Smooth muscle cell (in vitro differentiated cells): ENCODE results near the gene MAP3K21. TPM values are rescaled to one million over a fixed set of nuclear protein-coding genes. Genes with fewer than 3 reads are reported as not detected.

Experiments
- DNase-seq: peaks from one replicate; lab custom pipeline; 2025; ENCODE audit not compliant: unreplicated experiment; lab: John Stamatoyannopoulos, UW
- H2AFZ ChIP-seq: fragments of 200-600 bp; sonication (generic); 2 replicates; pipeline ENCODE4 v1.6.0; 2016; ENCODE audit warnings: antibody characterized with exemption, low read depth, mild to moderate bottlenecking
- H3F3A ChIP-seq: fragments of 200-600 bp; sonication (generic); 2 replicates; pipeline ENCODE4 v1.6.0; 2017; ENCODE audit warnings: antibody characterized with exemption, low read depth
- H3K27ac ChIP-seq: fragments of 200-600 bp; sonication (generic); 2 replicates; pipeline ENCODE4 v1.5.1; 2016; ENCODE audit warnings: low read depth, mild to moderate bottlenecking
- H3K27me3 ChIP-seq: fragments of 200-600 bp; sonication (generic); 2 replicates; pipeline ENCODE4 v1.6.1; 2016; ENCODE audit warnings: low read depth, mild to moderate bottlenecking
- H3K36me3 ChIP-seq: fragments of 200-600 bp; sonication (generic); 2 replicates; pipeline ENCODE4 v1.5.1; 2016; ENCODE audit warnings: low read depth
- H3K4me1 ChIP-seq: fragments of 200-600 bp; sonication (generic); 2 replicates; pipeline ENCODE4 v1.5.1; 2016; ENCODE audit warnings: low read depth
- H3K4me2 ChIP-seq: fragments of 200-600 bp; sonication (generic); 2 replicates; pipeline ENCODE4 v1.6.0; 2016; ENCODE audit warnings: mild to moderate bottlenecking
- H3K4me3 ChIP-seq: fragments of 200-600 bp; sonication (generic); 2 replicates; pipeline ENCODE4 v1.5.1; 2016; ENCODE audit warnings: mild to moderate bottlenecking
- H3K79me2 ChIP-seq: fragments of 200-600 bp; sonication (generic); 2 replicates; pipeline ENCODE4 v1.6.0; 2016; ENCODE audit warnings: low read depth, mild to moderate bottlenecking
- H3K9ac ChIP-seq: fragments of 200-600 bp; sonication (generic); 2 replicates; pipeline ENCODE4 v1.6.0; 2016; ENCODE audit warnings: low read depth
- H3K9me3 ChIP-seq: fragments of 200-600 bp; sonication (generic); replicated peaks from 2 replicates; pipeline ENCODE4 v1.5.1; 2016; ENCODE audit warnings: low read depth
- H4K20me1 ChIP-seq: fragments of 200-600 bp; sonication (generic); 2 replicates; pipeline ENCODE4 v1.6.0; 2016; ENCODE audit warnings: low read depth
- WGBS: methylation state at CpG from one replicate; pipeline ENCODE4 v1.1.7; 2016; ENCODE audit warnings: low lambda C conversion rate; 5-methylcytosine and 5-hydroxymethylcytosine counted together
- polyA plus RNA-seq: library from polyadenylated mRNA; unstranded; fragments of >200 nt; fragmentation: Nextera tagmentation; extraction: Ambion mirVana; gene quantifications from 2 replicates; pipeline ENCODE4 v1.2.1, GENCODE V29; 2016
- total RNA-seq: library from RNA; depleted of rRNA; stranded (reverse); fragments of >200 nt; gene quantifications from 2 replicates; pipeline ENCODE4 v1.2.3, GENCODE V29; 2014
- TF ChIP-seq, protein P1 (sequence below): fragments of 200-600 bp; sonication (generic); IDR thresholded peaks from 2 replicates; pipeline ENCODE4 v1.5.1; 2017; ENCODE audit warnings: borderline replicate concordance, mild to moderate bottlenecking, antibody characterized with exemption; ENCODE audit not compliant: insufficient read depth, poor library complexity, severe bottlenecking

The MAP3K21 gene
- total and polyA plus RNA-seq, 2 experiments from 2014 or later, result 0.40 to 2.4 TPM

DNA sequence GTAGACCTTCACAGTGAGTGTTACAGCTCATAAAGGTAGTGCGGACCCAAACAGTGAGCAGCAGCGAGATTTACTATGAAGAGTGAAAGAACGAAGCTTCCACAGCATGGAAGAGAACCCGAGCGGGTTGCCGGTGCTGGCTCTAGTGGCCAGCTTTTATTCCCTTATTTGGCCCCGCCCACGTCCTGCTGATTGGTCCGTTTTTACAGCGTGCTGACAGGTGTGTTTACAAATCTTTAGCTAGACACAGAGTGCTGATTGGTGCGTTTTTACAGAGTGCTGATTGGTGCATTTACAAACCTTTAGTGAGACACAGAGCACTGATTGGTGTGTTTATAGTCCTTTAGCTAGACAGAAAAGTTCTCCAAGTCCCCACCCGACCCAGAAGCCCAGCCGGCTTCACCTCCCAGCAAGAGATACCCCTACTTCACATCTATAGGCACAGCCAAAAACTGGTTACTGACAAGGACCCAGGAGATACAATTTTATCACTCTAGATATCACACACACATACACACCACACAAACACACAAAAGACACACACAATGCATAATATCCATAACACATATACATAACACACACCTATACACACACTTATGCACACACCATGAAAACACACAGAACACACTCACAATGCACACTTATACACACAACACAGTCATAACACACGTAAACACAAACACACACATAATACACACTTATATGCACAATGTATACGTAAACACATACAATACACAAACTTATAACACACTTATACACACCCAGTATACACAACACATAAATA, 68.5 kb downstream of the MAP3K21 start:
- WGBS, result 97% methylated on average over 15 of the region's 15 CpGs
- no peaks in the 10 kb centered on the region for H3K27me3 ChIP-seq
- DNase-seq, result no peak
- H3K4me1 ChIP-seq, result no peaks in the 10 kb centered on the region
- H3K9me3 ChIP-seq, result no peaks in the 10 kb centered on the region
- no peak overlapping the region for H3K4me3 ChIP-seq
- no peaks in the 10 kb centered on the region for H4K20me1 ChIP-seq
- no peaks in the 10 kb centered on the region for H3K79me2 ChIP-seq
- TF ChIP-seq, protein P1, sequence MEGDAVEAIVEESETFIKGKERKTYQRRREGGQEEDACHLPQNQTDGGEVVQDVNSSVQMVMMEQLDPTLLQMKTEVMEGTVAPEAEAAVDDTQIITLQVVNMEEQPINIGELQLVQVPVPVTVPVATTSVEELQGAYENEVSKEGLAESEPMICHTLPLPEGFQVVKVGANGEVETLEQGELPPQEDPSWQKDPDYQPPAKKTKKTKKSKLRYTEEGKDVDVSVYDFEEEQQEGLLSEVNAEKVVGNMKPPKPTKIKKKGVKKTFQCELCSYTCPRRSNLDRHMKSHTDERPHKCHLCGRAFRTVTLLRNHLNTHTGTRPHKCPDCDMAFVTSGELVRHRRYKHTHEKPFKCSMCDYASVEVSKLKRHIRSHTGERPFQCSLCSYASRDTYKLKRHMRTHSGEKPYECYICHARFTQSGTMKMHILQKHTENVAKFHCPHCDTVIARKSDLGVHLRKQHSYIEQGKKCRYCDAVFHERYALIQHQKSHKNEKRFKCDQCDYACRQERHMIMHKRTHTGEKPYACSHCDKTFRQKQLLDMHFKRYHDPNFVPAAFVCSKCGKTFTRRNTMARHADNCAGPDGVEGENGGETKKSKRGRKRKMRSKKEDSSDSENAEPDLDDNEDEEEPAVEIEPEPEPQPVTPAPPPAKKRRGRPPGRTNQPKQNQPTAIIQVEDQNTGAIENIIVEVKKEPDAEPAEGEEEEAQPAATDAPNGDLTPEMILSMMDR, result no peak
- H2AFZ ChIP-seq, result no peak overlapping the region
- no peaks in the 10 kb centered on the region for H3F3A ChIP-seq
- H3K4me2 ChIP-seq, result no peak overlapping the region
- H3K36me3 ChIP-seq, result no peaks in the 10 kb centered on the region
- no peak overlapping the region for H3K9ac ChIP-seq
- no peak overlapping the region for H3K27ac ChIP-seq

DNA sequence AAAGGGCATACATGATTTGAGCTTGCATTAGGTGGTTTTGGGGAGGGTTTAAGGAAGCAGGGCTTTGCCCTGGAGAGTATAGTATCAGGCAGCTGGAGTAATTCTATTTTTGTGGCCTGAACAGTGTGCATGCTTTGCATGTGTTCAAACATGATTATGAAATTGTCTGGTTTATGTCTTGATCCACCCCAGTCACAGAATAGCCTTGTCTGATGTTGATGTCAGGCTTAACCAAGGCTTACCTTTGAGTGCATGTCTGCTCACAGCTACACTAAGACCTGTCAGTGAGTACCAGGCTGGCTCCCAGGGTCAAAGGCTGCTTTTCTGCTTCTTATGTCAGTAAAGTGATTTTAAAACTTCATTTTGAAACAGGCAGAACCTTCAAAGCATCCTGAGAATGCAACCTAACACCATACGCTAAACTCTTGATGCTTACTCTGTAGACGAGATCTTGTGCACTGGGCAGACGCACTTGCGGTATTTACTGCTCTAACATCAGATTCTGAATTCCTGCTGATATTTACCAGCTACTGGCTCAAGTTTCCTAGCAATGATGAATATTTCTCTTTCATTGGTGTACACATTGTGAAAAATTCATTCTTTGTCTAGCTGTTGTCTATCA, 78.9 kb downstream of the MAP3K21 start:
- Histone ChIP-seq H3K79me2 (no peaks in the 10 kb centered on the region), H3K9ac (no peak overlapping the region), H3K4me3 (no peak overlapping the region), H3F3A (peaks cover 10% of the 10 kb centered on the region), H4K20me1 (no peaks in the 10 kb centered on the region), H2AFZ (no peak overlapping the region), H3K36me3 (no peaks in the 10 kb centered on the region), H3K27me3 (no peaks in the 10 kb centered on the region), H3K4me2 (peak overlapping the region; percentile 39), H3K9me3 (no peaks in the 10 kb centered on the region), H3K27ac (peak overlapping the region; percentile 57), H3K4me1 (no peaks in the 10 kb centered on the region)
- 68% methylated on average over 4 of the region's 4 CpGs for WGBS
- TF ChIP-seq, protein P1, result no peak
- no peak for DNase-seq

- peak overlapping the region; percentile 39 for H3K4me2 ChIP-seq
- no peaks in the 10 kb centered on the region for H3K27me3 ChIP-seq
- H3K36me3 ChIP-seq, result no peaks in the 10 kb centered on the region
- no peak overlapping the region for H2AFZ ChIP-seq
- TF ChIP-seq, protein P1, result no peak
- H4K20me1 ChIP-seq, result no peaks in the 10 kb centered on the region
- no peak for DNase-seq
- H3K9me3 ChIP-seq, result no peaks in the 10 kb centered on the region
- no peaks in the 10 kb centered on the region for H3K4me1 ChIP-seq
- no peak overlapping the region for H3K4me3 ChIP-seq
- peak overlapping the region; percentile 57 for H3K27ac ChIP-seq
- WGBS, result 86% methylated on average over 6 of the region's 6 CpGs
- H3K79me2 ChIP-seq, result no peaks in the 10 kb centered on the region
- H3K9ac ChIP-seq, result no peak overlapping the region
- peaks cover 10% of the 10 kb centered on the region for H3F3A ChIP-seq
Observed at GRCh38 chr1:233406994-233407631, 79.6 kb downstream of the MAP3K21 start.
